ENCODE data around the gene HECTD4.

Gene HECTD4

GRCh38 chr12:112214064-112214463 lies 168.2 kb downstream of the HECTD4 start:
- Histone ChIP-seq H3K9me3 (ENCODE audit: insufficient read depth, low read length) (no peaks in the 10 kb centered on the region), H3K9ac (ENCODE audit: insufficient read length, low read depth) (no peak overlapping the region), H3K36me3 (ENCODE audit: insufficient read depth, insufficient read length, low read length) (peaks cover 49% of the 10 kb centered on the region), H3K27me3 (ENCODE audit: insufficient read depth, insufficient read length) (no peaks in the 10 kb centered on the region), H3K4me3 (ENCODE audit: insufficient read length, low read depth) (no peak overlapping the region), H3K4me1 (ENCODE audit: insufficient read depth, insufficient read length) (no peaks in the 10 kb centered on the region)
- TF ChIP-seq SUZ12 (IDR thresholded peaks at IDR 0.05; ENCODE audit: extremely low read depth, insufficient read depth, insufficient read length): no peak
- no peak for TF ChIP-seq YY1 (IDR thresholded peaks at IDR 0.05; ENCODE audit: insufficient read depth, insufficient read length)
- TF ChIP-seq ZNF274 (IDR thresholded peaks at IDR 0.05; ENCODE audit: low read depth, low read length): no peak
- DNase-seq (ENCODE audit: low read depth, low spot score): no peak

- Histone ChIP-seq H3K36me3 (ENCODE audit: insufficient read depth, insufficient read length, low read length) (peaks cover 55% of the 10 kb centered on the region), H3K4me3 (ENCODE audit: insufficient read length, low read depth) (no peak overlapping the region), H3K9ac (ENCODE audit: insufficient read length, low read depth) (no peak overlapping the region), H3K4me1 (ENCODE audit: insufficient read depth, insufficient read length) (no peaks in the 10 kb centered on the region), H3K27me3 (ENCODE audit: insufficient read depth, insufficient read length) (no peaks in the 10 kb centered on the region), H3K9me3 (ENCODE audit: insufficient read depth, low read length) (no peaks in the 10 kb centered on the region)
- TF ChIP-seq SUZ12 (IDR thresholded peaks at IDR 0.05; ENCODE audit: extremely low read depth, insufficient read depth, insufficient read length) (no peak), YY1 (IDR thresholded peaks at IDR 0.05; ENCODE audit: insufficient read depth, insufficient read length) (no peak), ZNF274 (IDR thresholded peaks at IDR 0.05; ENCODE audit: low read depth, low read length) (no peak)
- DNase-seq (ENCODE audit: low read depth, low spot score): no peak
Observed at GRCh38 chr12:112208301-112208910, 173.8 kb downstream of the HECTD4 start.

GRCh38 chr12:112207397-112207924 lies 174.8 kb downstream of the HECTD4 start:
- peaks cover 64% of the 10 kb centered on the region for H3K36me3 ChIP-seq (ENCODE audit: insufficient read depth, insufficient read length, low read length)

GRCh38 chr12:112206944-112207343 lies 175.3 kb downstream of the HECTD4 start:
- H3K9me3 ChIP-seq (ENCODE audit: insufficient read depth, low read length): no peaks in the 10 kb centered on the region
- no peak overlapping the region for H3K4me3 ChIP-seq (ENCODE audit: insufficient read length, low read depth)
- TF ChIP-seq YY1 (IDR thresholded peaks at IDR 0.05; ENCODE audit: insufficient read depth, insufficient read length) (no peak), SUZ12 (IDR thresholded peaks at IDR 0.05; ENCODE audit: extremely low read depth, insufficient read depth, insufficient read length) (no peak), ZNF274 (IDR thresholded peaks at IDR 0.05; ENCODE audit: low read depth, low read length) (no peak)
- H3K36me3 ChIP-seq (ENCODE audit: insufficient read depth, insufficient read length, low read length): peaks cover 58% of the 10 kb centered on the region
- no peak overlapping the region for H3K9ac ChIP-seq (ENCODE audit: insufficient read length, low read depth)
- no peaks in the 10 kb centered on the region for H3K4me1 ChIP-seq (ENCODE audit: insufficient read depth, insufficient read length)
- H3K27me3 ChIP-seq (ENCODE audit: insufficient read depth, insufficient read length): no peaks in the 10 kb centered on the region
- DNase-seq (ENCODE audit: low read depth, low spot score): no peak

More at GRCh38 chr12:112207397-112207924, 174.8 kb downstream of the HECTD4 start:
- no peak overlapping the region for H3K4me3 ChIP-seq (ENCODE audit: insufficient read length, low read depth)
- H3K4me1 ChIP-seq (ENCODE audit: insufficient read depth, insufficient read length): no peaks in the 10 kb centered on the region
- no peaks in the 10 kb centered on the region for H3K9me3 ChIP-seq (ENCODE audit: insufficient read depth, low read length)
- no peak overlapping the region for H3K9ac ChIP-seq (ENCODE audit: insufficient read length, low read depth)
- no peaks in the 10 kb centered on the region for H3K27me3 ChIP-seq (ENCODE audit: insufficient read depth, insufficient read length)
- TF ChIP-seq YY1 (IDR thresholded peaks at IDR 0.05; ENCODE audit: insufficient read depth, insufficient read length) (no peak), SUZ12 (IDR thresholded peaks at IDR 0.05; ENCODE audit: extremely low read depth, insufficient read depth, insufficient read length) (no peak), ZNF274 (IDR thresholded peaks at IDR 0.05; ENCODE audit: low read depth, low read length) (no peak)
- no peak for DNase-seq (ENCODE audit: low read depth, low spot score)

GRCh38 chr12:112199136-112199535 lies 183.1 kb downstream of the HECTD4 start:
- peaks cover 3% of the 10 kb centered on the region for H3K4me1 ChIP-seq (ENCODE audit: insufficient read depth, insufficient read length)
- no peak overlapping the region for H3K9ac ChIP-seq (ENCODE audit: insufficient read length, low read depth)
- H3K36me3 ChIP-seq (ENCODE audit: insufficient read depth, insufficient read length, low read length): peaks cover 53% of the 10 kb centered on the region
- H3K9me3 ChIP-seq (ENCODE audit: insufficient read depth, low read length): no peaks in the 10 kb centered on the region
- TF ChIP-seq YY1 (IDR thresholded peaks at IDR 0.05; ENCODE audit: insufficient read depth, insufficient read length): no peak
- no peak for TF ChIP-seq ZNF274 (IDR thresholded peaks at IDR 0.05; ENCODE audit: low read depth, low read length)
- TF ChIP-seq SUZ12 (IDR thresholded peaks at IDR 0.05; ENCODE audit: extremely low read depth, insufficient read depth, insufficient read length): no peak
- no peak for DNase-seq (ENCODE audit: low read depth, low spot score)
- no peaks in the 10 kb centered on the region for H3K27me3 ChIP-seq (ENCODE audit: insufficient read depth, insufficient read length)
- H3K4me3 ChIP-seq (ENCODE audit: insufficient read length, low read depth): no peak overlapping the region

- Histone ChIP-seq H3K27me3 (ENCODE audit: insufficient read depth, insufficient read length) (no peaks in the 10 kb centered on the region), H3K36me3 (ENCODE audit: insufficient read depth, insufficient read length, low read length) (peaks cover 53% of the 10 kb centered on the region), H3K4me3 (ENCODE audit: insufficient read length, low read depth) (no peak overlapping the region), H3K9me3 (ENCODE audit: insufficient read depth, low read length) (no peaks in the 10 kb centered on the region), H3K9ac (ENCODE audit: insufficient read length, low read depth) (no peak overlapping the region), H3K4me1 (ENCODE audit: insufficient read depth, insufficient read length) (peaks cover 3% of the 10 kb centered on the region)
- TF ChIP-seq SUZ12 (IDR thresholded peaks at IDR 0.05; ENCODE audit: extremely low read depth, insufficient read depth, insufficient read length): no peak
- TF ChIP-seq YY1 (IDR thresholded peaks at IDR 0.05; ENCODE audit: insufficient read depth, insufficient read length): no peak
- TF ChIP-seq ZNF274 (IDR thresholded peaks at IDR 0.05; ENCODE audit: low read depth, low read length): no peak
- peak; percentile 71 for DNase-seq (ENCODE audit: low read depth, low spot score)
Observed at GRCh38 chr12:112198120-112198733, 184.0 kb downstream of the HECTD4 start.

- H3K4me3 ChIP-seq (ENCODE audit: insufficient read length, low read depth): no peak overlapping the region
- H3K36me3 ChIP-seq (ENCODE audit: insufficient read depth, insufficient read length, low read length): peaks cover 65% of the 10 kb centered on the region
- no peaks in the 10 kb centered on the region for H3K27me3 ChIP-seq (ENCODE audit: insufficient read depth, insufficient read length)
- peaks cover 3% of the 10 kb centered on the region for H3K4me1 ChIP-seq (ENCODE audit: insufficient read depth, insufficient read length)
- no peak for TF ChIP-seq ZNF274 (IDR thresholded peaks at IDR 0.05; ENCODE audit: low read depth, low read length)
- TF ChIP-seq YY1 (IDR thresholded peaks at IDR 0.05; ENCODE audit: insufficient read depth, insufficient read length): no peak
- no peak for TF ChIP-seq SUZ12 (IDR thresholded peaks at IDR 0.05; ENCODE audit: extremely low read depth, insufficient read depth, insufficient read length)
- H3K9ac ChIP-seq (ENCODE audit: insufficient read length, low read depth): no peak overlapping the region
- H3K9me3 ChIP-seq (ENCODE audit: insufficient read depth, low read length): no peaks in the 10 kb centered on the region
- DNase-seq (ENCODE audit: low read depth, low spot score): no peak
Observed at GRCh38 chr12:112196196-112196875, 185.9 kb downstream of the HECTD4 start.

All from NT2/D1 (cell line).